Mesenchymal stem cell (in vitro differentiated cells and primary cell): ENCODE measurements around the gene TNFRSF12A.

Source experiments
- DNase-seq: peaks from one replicate; pipeline ENCODE4 v3.0.0-alpha.2; 2013
- H2AFZ ChIP-seq: one replicate; pipeline ENCODE4 v1.6.1; 2013; ENCODE audit warnings: low read depth, mild to moderate bottlenecking, control low read depth, inconsistent platforms, low read length, moderate library complexity
- H2AK5ac ChIP-seq: 2 replicates; pipeline ENCODE4 v1.6.1; 2013; ENCODE audit warnings: low read length, moderate library complexity, mild to moderate bottlenecking, inconsistent platforms; ENCODE audit not compliant: severe bottlenecking
- H2BK120ac ChIP-seq: one replicate; pipeline ENCODE4 v1.6.1; 2013; ENCODE audit warnings: low read depth, mild to moderate bottlenecking, inconsistent platforms, low read length, moderate library complexity
- H2BK12ac ChIP-seq, 2 experiments: one replicate each; pipeline ENCODE4 v1.6.1; 2013; ENCODE audit warnings: inconsistent platforms in 2 of 2, low read length in 2 of 2, mild to moderate bottlenecking in 2 of 2, moderate library complexity in 2 of 2, control low read depth in 1 of 2
- H2BK15ac ChIP-seq: one replicate; pipeline ENCODE4 v1.6.1; 2013; ENCODE audit warnings: mild to moderate bottlenecking, low read depth, inconsistent platforms; ENCODE audit not compliant: poor library complexity, severe bottlenecking
- H2BK5ac ChIP-seq: 2 replicates; pipeline ENCODE4 v1.6.1; 2013; ENCODE audit warnings: low read depth, mild to moderate bottlenecking, low read length, control low read depth, inconsistent platforms; ENCODE audit not compliant: poor library complexity, severe bottlenecking
- H3K14ac ChIP-seq, 2 experiments: one replicate each; pipeline ENCODE4 v1.6.1; 2013; ENCODE audit warnings: inconsistent platforms in 2 of 2, low read length in 2 of 2, control low read depth in 1 of 2, mild to moderate bottlenecking in 1 of 2, moderate library complexity in 1 of 2
- H3K18ac ChIP-seq, 2 experiments: one replicate each; pipeline ENCODE4 v1.6.1; 2013; ENCODE audit warnings: inconsistent platforms in 2 of 2, low read length in 2 of 2, control low read depth in 1 of 2, low read depth in 1 of 2, mild to moderate bottlenecking in 1 of 2
- H3K23ac ChIP-seq, 2 experiments: one replicate each; pipeline ENCODE4 v1.6.1; 2013; ENCODE audit warnings: inconsistent platforms in 2 of 2, low read length in 2 of 2, mild to moderate bottlenecking in 2 of 2, moderate library complexity in 2 of 2, control low read depth in 1 of 2
- H3K27ac ChIP-seq: 2 replicates; pipeline ENCODE4 v1.5.1; 2013; ENCODE audit warnings: mild to moderate bottlenecking, moderate library complexity, low read length, control low read depth, inconsistent platforms; ENCODE audit not compliant: poor library complexity, severe bottlenecking
- H3K27me3 ChIP-seq, 2 experiments: 2 replicates each; pipeline versions ENCODE4 v1.6.1 to v1.7.0; 2013; ENCODE audit warnings: low read length in 2 of 2, mild to moderate bottlenecking in 2 of 2, moderate library complexity in 2 of 2, control low read depth in 1 of 2, inconsistent platforms in 1 of 2; ENCODE audit not compliant: control insufficient read depth in 1 of 2, insufficient read depth in 1 of 2
- H3K36me3 ChIP-seq, 2 experiments: 2 replicates each; pipeline versions ENCODE4 v1.6.1 to v1.7.0; 2013; ENCODE audit warnings: low read length in 2 of 2, control low read depth in 1 of 2, inconsistent platforms in 1 of 2, low read depth in 1 of 2, mild to moderate bottlenecking in 1 of 2; ENCODE audit not compliant: insufficient read depth in 2 of 2, control insufficient read depth in 1 of 2
- H3K4ac ChIP-seq, 2 experiments: one replicate each; pipeline ENCODE4 v1.6.1; 2013; ENCODE audit warnings: inconsistent platforms in 2 of 2, low read length in 2 of 2, mild to moderate bottlenecking in 2 of 2, moderate library complexity in 2 of 2, control low read depth in 1 of 2, low read depth in 1 of 2
- H3K4me1 ChIP-seq: 2 replicates; pipeline ENCODE4 v1.6.1; 2013; ENCODE audit warnings: low read depth, low read length, control low read depth; ENCODE audit not compliant: control insufficient read depth, insufficient read depth
- H3K4me2 ChIP-seq: 2 replicates; pipeline ENCODE4 v1.6.1; 2013; ENCODE audit warnings: low read length, mild to moderate bottlenecking, inconsistent platforms; ENCODE audit not compliant: poor library complexity, severe bottlenecking
- H3K4me3 ChIP-seq, 2 experiments: 2 replicates each; pipeline versions ENCODE4 v1.5.1 to v1.7.0; 2013; ENCODE audit warnings: low read length in 2 of 2, mild to moderate bottlenecking in 2 of 2, control low read depth in 1 of 2, low read depth in 1 of 2; ENCODE audit not compliant: insufficient read depth in 1 of 2
- H3K79me1 ChIP-seq: replicated peaks from 2 replicates; pipeline ENCODE4 v1.6.1; 2013; ENCODE audit warnings: mild to moderate bottlenecking, control low read depth, low read length, inconsistent platforms; ENCODE audit not compliant: poor library complexity, severe bottlenecking
- H3K9ac ChIP-seq: 2 replicates; pipeline ENCODE4 v1.7.0; 2013; ENCODE audit warnings: mild to moderate bottlenecking, low read length, moderate library complexity
- H3K9me3 ChIP-seq: 2 replicates; pipeline ENCODE4 v1.7.0; 2013; ENCODE audit warnings: mild to moderate bottlenecking, low read length; ENCODE audit not compliant: control insufficient read depth
- H4K8ac ChIP-seq: one replicate; pipeline ENCODE4 v1.6.1; 2013; ENCODE audit warnings: inconsistent platforms, mild to moderate bottlenecking, low read length, moderate library complexity
- H4K91ac ChIP-seq: one replicate; pipeline ENCODE4 v1.6.1; 2013; ENCODE audit warnings: mild to moderate bottlenecking, low read length, inconsistent platforms
- WGBS: methylation state at CpG from one replicate; pipeline ENCODE4 v1.1.7; 2013; ENCODE audit warnings: mixed read lengths; 5-methylcytosine and 5-hydroxymethylcytosine counted together

The TNFRSF12A gene

GRCh38 chr16:3023669-3024478 is 3.7 kb downstream of the TNFRSF12A start, which contains the start of the genes HCFC1R1 and THOC6:
Gene HCFC1R1 (minus strand): TSS chr16:3023942. CDS start chr16:3023941, 1 bp downstream.
Gene THOC6 (plus strand): TSS chr16:3024035. CDS start chr16:3024327, 292 bp downstream.
- H2BK5ac ChIP-seq, result peak within 1 kb of the TSS; percentile 100
- peak within 1 kb of the TSS in 1 of 2 experiments; percentile 95 for H3K23ac ChIP-seq
- peak; percentile 98 for DNase-seq
- peak within 1 kb of the TSS; percentile 99 for H2AK5ac ChIP-seq
- H3K36me3 ChIP-seq, result peaks cover 24 to 50% of the 10 kb centered on the region in 2 experiments
- peak within 1 kb of the TSS; percentile 100 for H3K27ac ChIP-seq
- H3K4ac ChIP-seq, result peak within 1 kb of the TSS; percentile 87 to 94
- H3K4me3 ChIP-seq, result peak within 1 kb of the TSS; percentile 57 to 89
- H3K27me3 ChIP-seq, result peaks cover 0 to 3% of the 10 kb centered on the region in 2 experiments
- peak within 1 kb of the TSS in 1 of 2 experiments; percentile 89 for H3K14ac ChIP-seq
- peak within 1 kb of the TSS; percentile 94 to 98 for H3K18ac ChIP-seq
- under 1% methylated on average over 69 of the region's 69 CpGs for WGBS
- peak within 1 kb of the TSS; percentile 80 for H2BK120ac ChIP-seq
- H3K9ac ChIP-seq, result peak within 1 kb of the TSS; percentile 100
- H3K79me1 ChIP-seq, result peaks cover 6% of the 10 kb centered on the region
- H3K9me3 ChIP-seq, result no peaks in the 10 kb centered on the region
- peak within 1 kb of the TSS; percentile 99 for H2BK15ac ChIP-seq
- H3K4me2 ChIP-seq, result peak within 1 kb of the TSS; percentile 85
- peak within 1 kb of the TSS; percentile 96 for H4K91ac ChIP-seq
- peak within 1 kb of the TSS; percentile 92 for H4K8ac ChIP-seq
- H2AFZ ChIP-seq, result no peak within 1 kb of the TSS
- peak within 1 kb of the TSS; percentile 94 to 95 for H2BK12ac ChIP-seq
- peaks cover 29% of the 10 kb centered on the region for H3K4me1 ChIP-seq

- H3K27me3 ChIP-seq, result peaks cover 0 to 17% of the 10 kb centered on the region in 2 experiments
- H4K8ac ChIP-seq, result no peak overlapping the region
- H2AK5ac ChIP-seq, result no peak overlapping the region
- H3K23ac ChIP-seq, result no peak overlapping the region
- H2AFZ ChIP-seq, result no peak overlapping the region
- no peak overlapping the region for H4K91ac ChIP-seq
- H3K79me1 ChIP-seq, result peaks cover 4% of the 10 kb centered on the region
- no peak overlapping the region for H3K27ac ChIP-seq
- 97% methylated on average over 18 of the region's 18 CpGs for WGBS
- no peak overlapping the region for H3K4me3 ChIP-seq
- no peak overlapping the region for H2BK5ac ChIP-seq
- no peak overlapping the region for H2BK12ac ChIP-seq
- no peak overlapping the region for H2BK15ac ChIP-seq
- peaks cover 24 to 58% of the 10 kb centered on the region in 2 experiments for H3K36me3 ChIP-seq
- no peak overlapping the region for H3K14ac ChIP-seq
- DNase-seq, result no peak
- no peak overlapping the region for H3K4ac ChIP-seq
- peaks cover 25% of the 10 kb centered on the region for H3K4me1 ChIP-seq
- no peaks in the 10 kb centered on the region for H3K9me3 ChIP-seq
- H3K9ac ChIP-seq, result no peak overlapping the region
- no peak overlapping the region for H3K4me2 ChIP-seq
- no peak overlapping the region for H3K18ac ChIP-seq
- no peak overlapping the region for H2BK120ac ChIP-seq
Observed at GRCh38 chr16:3025032-3026002, 5.1 kb downstream of the TNFRSF12A start.

GRCh38 chr16:3026003-3026378 is 5.8 kb downstream of the TNFRSF12A start:
- Histone ChIP-seq H2BK12ac (no peak overlapping the region), H3K9me3 (no peaks in the 10 kb centered on the region), H3K4ac (no peak overlapping the region), H3K4me2 (no peak overlapping the region), H2AK5ac (no peak overlapping the region), H2BK5ac (no peak overlapping the region), H2BK120ac (no peak overlapping the region), H3K18ac (no peak overlapping the region), H3K79me1 (peaks cover 4% of the 10 kb centered on the region), H3K9ac (no peak overlapping the region), H3K23ac (no peak overlapping the region), H3K36me3 (peaks cover 24 to 58% of the 10 kb centered on the region in 2 experiments), H4K91ac (no peak overlapping the region), H2BK15ac (no peak overlapping the region), H3K4me3 (no peak overlapping the region), H3K27me3 (peaks cover 0 to 21% of the 10 kb centered on the region in 2 experiments), H3K27ac (no peak overlapping the region), H4K8ac (no peak overlapping the region), H3K14ac (no peak overlapping the region), H2AFZ (no peak overlapping the region), H3K4me1 (peaks cover 25% of the 10 kb centered on the region)
- DNase-seq, result no peak
- WGBS, result 94% methylated on average over 8 of the region's 8 CpGs
